ENCODE data around the gene SOX11.

DNA sequence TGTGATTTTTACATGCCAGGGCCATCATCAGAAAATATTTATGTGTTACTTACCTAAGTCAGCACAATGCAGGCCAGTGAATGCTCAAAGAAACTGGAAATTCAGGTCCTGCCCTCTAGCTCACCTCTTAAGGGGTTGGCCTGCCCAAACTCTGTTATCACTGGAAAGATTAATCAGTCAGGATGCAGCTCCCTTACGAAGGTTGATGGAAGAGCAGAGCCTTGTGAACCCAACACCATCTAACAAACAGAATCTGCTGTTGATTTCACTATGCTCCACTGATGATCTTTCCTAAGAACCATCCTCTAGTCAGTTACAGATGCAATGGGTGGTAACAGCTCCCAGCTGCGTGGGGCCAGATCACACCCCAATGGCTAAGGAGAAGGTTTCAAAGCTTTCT is 38.2 kb downstream of the SOX11 start:
- TF ChIP-seq RAD21 (IDR thresholded peaks at IDR 0.05; ENCODE audit: low read depth) (no peak), ZBTB7A (IDR thresholded peaks at IDR 0.05; ENCODE audit: low read depth) (no peak), EP300 (IDR thresholded peaks at IDR 0.05; ENCODE audit: borderline replicate concordance) (no peak), EGR1 (IDR thresholded peaks at IDR 0.05) (no peak), TEAD4 (IDR thresholded peaks at IDR 0.05) (no peak)
- TF ChIP-seq, protein P1, sequence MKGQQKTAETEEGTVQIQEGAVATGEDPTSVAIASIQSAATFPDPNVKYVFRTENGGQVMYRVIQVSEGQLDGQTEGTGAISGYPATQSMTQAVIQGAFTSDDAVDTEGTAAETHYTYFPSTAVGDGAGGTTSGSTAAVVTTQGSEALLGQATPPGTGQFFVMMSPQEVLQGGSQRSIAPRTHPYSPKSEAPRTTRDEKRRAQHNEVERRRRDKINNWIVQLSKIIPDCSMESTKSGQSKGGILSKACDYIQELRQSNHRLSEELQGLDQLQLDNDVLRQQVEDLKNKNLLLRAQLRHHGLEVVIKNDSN (IDR thresholded peaks at IDR 0.05), result no peak

All from Ishikawa (cell line).